ENCODE data around the gene UGCG.
"Not testable (repeated sequence)": the region's sequence is repeated elsewhere in the genome, so short reads cannot be mapped to it uniquely, and the experiment has no call there.

Gene UGCG

GRCh38 chr9:111895996-111896941 is at the start of gene UGCG:
Gene UGCG, plus strand, starts transcription at chr9:111896814. Its CDS starts 402 bp downstream, at chr9:111897216.
- peak; percentile 57 for DNase-seq

GRCh38 chr9:111851553-111851952 is 45.1 kb upstream of the UGCG start:
- no peak for DNase-seq

GRCh38 chr9:111852291-111852690 is 44.3 kb upstream of the UGCG start:
- no peak for DNase-seq

GRCh38 chr9:111853450-111853827 is 43.2 kb upstream of the UGCG start:
- no peak for DNase-seq

GRCh38 chr9:111854799-111855198 is 41.8 kb upstream of the UGCG start:
- no peak for DNase-seq

- DNase-seq = no peak
Measured at GRCh38 chr9:111857555-111858211, 38.9 kb upstream of the UGCG start.

GRCh38 chr9:111860443-111860842 is 36.2 kb upstream of the UGCG start:
- no peak for DNase-seq

GRCh38 chr9:111863636-111864035 is 33.0 kb upstream of the UGCG start:
- no peak for DNase-seq

GRCh38 chr9:111866976-111867375 is 29.6 kb upstream of the UGCG start:
- no peak for DNase-seq

GRCh38 chr9:111868475-111868874 is 28.1 kb upstream of the UGCG start:
- DNase-seq = no peak

GRCh38 chr9:111870774-111871498 is 25.7 kb upstream of the UGCG start:
- DNase-seq = no peak

GRCh38 chr9:111871499-111871855 is 25.1 kb upstream of the UGCG start:
- no peak for DNase-seq

GRCh38 chr9:111872886-111873285 is 23.7 kb upstream of the UGCG start:
- no peak for DNase-seq

GRCh38 chr9:111873901-111874300 is 22.7 kb upstream of the UGCG start:
- no peak for DNase-seq

- no peak for DNase-seq
Measured at GRCh38 chr9:111874500-111874899, 22.1 kb upstream of the UGCG start.

GRCh38 chr9:111875291-111875690 is 21.3 kb upstream of the UGCG start:
- not testable (repeated sequence) for DNase-seq

- not testable (repeated sequence) for DNase-seq
Measured at GRCh38 chr9:111875691-111876090, 20.9 kb upstream of the UGCG start.

GRCh38 chr9:111876179-111876578 is 20.4 kb upstream of the UGCG start:
- no peak for DNase-seq

GRCh38 chr9:111877420-111877819 is 19.2 kb upstream of the UGCG start:
- DNase-seq = no peak

GRCh38 chr9:111878946-111879345 is 17.7 kb upstream of the UGCG start:
- DNase-seq = no peak

- no peak for DNase-seq
Measured at GRCh38 chr9:111886983-111887718, 9.5 kb upstream of the UGCG start.

GRCh38 chr9:111890334-111890733 is 6.3 kb upstream of the UGCG start:
- no peak for DNase-seq

- not testable (repeated sequence) for DNase-seq
Measured at GRCh38 chr9:111890867-111891266, 5.7 kb upstream of the UGCG start.

Measured in NCI-H2107 (cell line).